Liver (tissue), 9 donors: ENCODE measurements around the gene VGLL3. TPM values are rescaled to one million over a fixed set of nuclear protein-coding genes. Genes with fewer than 3 reads are reported as not detected.
"Not testable (repeated sequence)": the region's sequence is repeated elsewhere in the genome, so short reads cannot be mapped to it uniquely, and the experiment has no call there.

Experiments
- DNase-seq: peaks from one replicate; pipeline ENCODE4 v3.0.0-alpha.2; 2017; ENCODE audit warnings: low spot score
- H3K27ac ChIP-seq, 2 donors: one replicate each; pipeline ENCODE4 v1.7.0; 2013; ENCODE audit warnings: inconsistent platforms in 2 of 2, low read length in 2 of 2, control low read depth in 1 of 2, low read depth in 1 of 2, mild to moderate bottlenecking in 1 of 2
- H3K27me3 ChIP-seq, 4 donors: one replicate each; pipeline versions ENCODE4 v1.6.1 to v1.7.0; 2013; ENCODE audit warnings: low read length in 3 of 4, inconsistent platforms in 1 of 4, mild to moderate bottlenecking in 1 of 4, moderate library complexity in 1 of 4; ENCODE audit not compliant: control insufficient read depth in 4 of 4, insufficient read depth in 4 of 4
- H3K36me3 ChIP-seq, 4 donors: one replicate each; pipeline versions ENCODE4 v1.6.1 to v1.7.0; 2013; ENCODE audit warnings: low read length in 3 of 4, mild to moderate bottlenecking in 3 of 4, low read depth in 1 of 4, moderate library complexity in 1 of 4; ENCODE audit not compliant: control insufficient read depth in 4 of 4, insufficient read depth in 3 of 4
- H3K4me1 ChIP-seq, 4 donors: one replicate each; pipeline versions ENCODE4 v1.6.1 to v1.7.0; 2013; ENCODE audit warnings: low read length in 3 of 4, mild to moderate bottlenecking in 3 of 4, moderate library complexity in 1 of 4; ENCODE audit not compliant: control insufficient read depth in 4 of 4, insufficient read depth in 4 of 4
- H3K4me3 ChIP-seq, 3 donors: one replicate each; pipeline versions ENCODE4 v1.6.1 to v1.7.0; 2013; ENCODE audit warnings: low read length in 3 of 3, control low read depth in 1 of 3, low read depth in 1 of 3, mild to moderate bottlenecking in 1 of 3
- H3K9ac ChIP-seq, 2 donors: one replicate each; pipeline ENCODE4 v1.7.0; 2013; ENCODE audit warnings: low read length in 2 of 2, mild to moderate bottlenecking in 2 of 2, moderate library complexity in 2 of 2, control low read depth in 1 of 2, low read depth in 1 of 2
- H3K9me3 ChIP-seq, 4 donors: one replicate each; pipeline versions ENCODE4 v1.6.1 to v1.7.0; 2013; ENCODE audit warnings: low read length in 3 of 4; ENCODE audit not compliant: control insufficient read depth in 4 of 4
- EGR1 ChIP-seq, 2 donors: IDR thresholded peaks; 2 replicates each; pipeline ENCODE4 v1.6.1; 2016 to 2018; ENCODE audit warnings: antibody characterized with exemption in 2 of 2, low read depth in 2 of 2
- FOXA1 ChIP-seq: IDR thresholded peaks from 2 replicates; pipeline ENCODE4 v1.6.1; 2016; ENCODE audit warnings: antibody characterized with exemption
- FOXA2 ChIP-seq: IDR thresholded peaks from 2 replicates; pipeline ENCODE4 v1.6.1; 2016; ENCODE audit warnings: antibody characterized with exemption
- GABPA ChIP-seq, 2 donors: IDR thresholded peaks in 1 of 2; conservative IDR thresholded peaks in 1 of 2; 2 replicates each; pipeline ENCODE4 v1.6.1; 2016; ENCODE audit warnings: antibody characterized with exemption in 2 of 2, mild to moderate bottlenecking in 1 of 2, moderate library complexity in 1 of 2
- HNF4A ChIP-seq, 2 donors: conservative IDR thresholded peaks; 2 replicates each; pipeline ENCODE4 v1.6.1; 2016; ENCODE audit warnings: antibody characterized with exemption in 2 of 2, mild to moderate bottlenecking in 2 of 2
- HNF4G ChIP-seq: IDR thresholded peaks from 2 replicates; pipeline ENCODE4 v1.6.1; 2016; ENCODE audit warnings: antibody characterized with exemption
- JUND ChIP-seq, 2 donors: IDR thresholded peaks; 2 replicates each; pipeline ENCODE4 v1.6.1; 2016; ENCODE audit warnings: antibody characterized with exemption in 2 of 2
- NR2F2 ChIP-seq: IDR thresholded peaks from 2 replicates; pipeline ENCODE4 v1.6.1; 2016; ENCODE audit warnings: antibody characterized with exemption
- RAD21 ChIP-seq, 2 donors: IDR thresholded peaks; 2 replicates each; pipeline ENCODE4 v1.6.1; 2016; ENCODE audit warnings: antibody characterized with exemption in 2 of 2, mild to moderate bottlenecking in 2 of 2
- RXRA ChIP-seq, 2 donors: IDR thresholded peaks; 2 replicates each; pipeline ENCODE4 v1.6.1; 2017 to 2018; ENCODE audit warnings: antibody characterized with exemption in 2 of 2, mild to moderate bottlenecking in 1 of 2
- SP1 ChIP-seq: IDR thresholded peaks from 2 replicates; pipeline ENCODE4 v1.6.1; 2018; ENCODE audit warnings: antibody characterized with exemption, mild to moderate bottlenecking
- TAF1 ChIP-seq: conservative IDR thresholded peaks from 2 replicates; pipeline ENCODE4 v1.6.1; 2016; ENCODE audit warnings: antibody characterized with exemption, mild to moderate bottlenecking
- YY1 ChIP-seq: IDR thresholded peaks from 2 replicates; pipeline ENCODE4 v1.6.1; 2016; ENCODE audit warnings: antibody characterized with exemption, mild to moderate bottlenecking
- WGBS: extraction: QIAGEN DNeasy Blood & Tissue Kit; methylation state at CpG from one replicate; pipeline ENCODE4 v1.1.7; 2013; 5-methylcytosine and 5-hydroxymethylcytosine counted together
- polyA plus RNA-seq, 2 donors: library from polyadenylated mRNA; stranded (reverse) in 1 of 2; unstranded in 1 of 2; fragments of 200-250 nt in 1 of 2; fragments of >200 nt in 1 of 2; fragmentation: Nextera tagmentation in 1 of 2; extraction: Ambion mirVana in 1 of 2; gene quantifications; one replicate each; pipeline versions ENCODE4 v1.2.1 to v1.2.3, GENCODE V29; 2013 to 2015
- total RNA-seq, 2 donors: library from RNA; depleted of rRNA; stranded (reverse); fragments of >200 nt; gene quantifications; one replicate each; pipeline ENCODE4 v1.2.3, GENCODE V29; 2014
- TF ChIP-seq, protein P1 (sequence below): IDR thresholded peaks from 2 replicates; pipeline ENCODE4 v1.6.1; 2016; ENCODE audit warnings: antibody characterized with exemption
- TF ChIP-seq, protein P2 (sequence below): IDR thresholded peaks from 2 replicates; pipeline ENCODE4 v1.6.1; 2016; ENCODE audit warnings: antibody characterized with exemption, mild to moderate bottlenecking
- TF ChIP-seq, protein P3 (sequence below): IDR thresholded peaks from 2 replicates; pipeline ENCODE4 v1.6.1; 2016; ENCODE audit warnings: antibody characterized with exemption
- TF ChIP-seq, protein P4 (sequence below): fragments of 150-350 bp; IDR thresholded peaks from 2 replicates; pipeline ENCODE4 v1.5.1; 2017; ENCODE audit warnings: improper control_type of control experiment, low read depth, low read length; ENCODE audit not compliant: missing input control
- donor health status: healthy.
- donor health status: healthy.
- donor health status: healthy.
- donor health status: healthy.
- donor health status: healthy.

The VGLL3 gene
- total and polyA plus RNA-seq, 4 donors: 0.08 to 1.3 (median 0.63) TPM

DNA sequence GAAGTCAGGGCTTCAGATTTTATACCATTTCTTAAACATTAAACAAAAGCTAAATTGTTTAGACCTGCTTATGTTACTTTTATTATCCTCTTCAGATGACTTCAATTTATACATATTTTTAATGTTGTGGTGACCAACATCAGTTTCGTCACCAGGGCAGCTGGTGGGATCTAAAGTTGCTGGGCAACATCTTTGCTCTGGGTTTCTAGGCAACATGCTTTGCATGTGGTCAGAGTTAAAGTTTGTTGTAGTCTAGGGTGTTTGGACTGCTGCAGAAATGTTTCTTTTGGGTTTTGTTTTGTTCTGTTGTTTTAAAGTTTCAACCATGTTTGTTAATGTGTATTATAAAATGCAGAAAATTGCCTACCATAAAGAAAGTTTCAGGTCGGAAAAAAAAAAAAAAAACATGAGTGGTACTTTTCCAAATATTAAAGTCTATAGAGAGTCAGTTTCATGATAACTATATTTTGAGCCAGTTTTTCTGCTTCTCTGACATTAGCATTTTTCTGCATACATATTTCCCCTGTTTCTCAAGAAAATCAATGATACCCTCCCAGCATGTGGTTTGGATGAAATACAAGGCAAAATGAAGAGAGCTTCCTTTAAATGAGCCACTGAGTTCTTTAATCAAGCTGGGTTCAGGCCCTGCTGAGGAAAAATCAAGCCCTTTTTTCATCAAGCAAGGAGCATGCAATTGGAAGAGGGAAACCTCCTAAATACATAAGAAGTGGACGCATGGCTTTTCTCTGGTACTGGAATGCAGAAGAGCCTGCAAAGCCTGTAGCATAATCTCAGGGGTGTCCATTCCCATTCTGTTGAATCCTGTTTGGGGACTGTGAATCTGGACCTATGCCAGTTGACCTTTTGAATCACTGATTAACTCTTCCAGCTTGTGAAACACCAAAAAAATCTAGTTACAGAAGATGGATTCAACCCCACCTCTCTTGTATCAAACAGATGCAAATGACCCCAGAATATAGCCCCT, 35.0 kb upstream of the VGLL3 start:
- Histone ChIP-seq H3K36me3 (no peaks in the 10 kb centered on the region), H3K27me3 (no peaks in the 10 kb centered on the region), H3K9me3 (no peaks in the 10 kb centered on the region), H3K27ac (no peak overlapping the region), H3K4me3 (no peak overlapping the region), H3K9ac (no peak overlapping the region), H3K4me1 (peaks cover 0 to 2% (median 0%) of the 10 kb centered on the region in 4 donors)
- TF ChIP-seq TAF1 (no peak), EGR1 (IDR thresholded peaks at IDR 0.05; ENCODE audit: low read depth in 2 of 2) (no peak), HNF4A (conservative IDR thresholded peaks at IDR 0.05) (no peak), FOXA2 (no peak), RAD21 (IDR thresholded peaks at IDR 0.05) (no peak), YY1 (no peak), SP1 (no peak), RXRA (IDR thresholded peaks at IDR 0.05) (no peak), GABPA (IDR thresholded peaks at IDR 0.05 in 1 of 2, conservative IDR thresholded peaks at IDR 0.05 in 1 of 2) (no peak), NR2F2 (no peak), JUND (IDR thresholded peaks at IDR 0.05) (no peak), HNF4G (no peak)
- TF ChIP-seq, protein P1, sequence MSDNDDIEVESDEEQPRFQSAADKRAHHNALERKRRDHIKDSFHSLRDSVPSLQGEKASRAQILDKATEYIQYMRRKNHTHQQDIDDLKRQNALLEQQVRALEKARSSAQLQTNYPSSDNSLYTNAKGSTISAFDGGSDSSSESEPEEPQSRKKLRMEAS: no peak
- TF ChIP-seq, protein P2, sequence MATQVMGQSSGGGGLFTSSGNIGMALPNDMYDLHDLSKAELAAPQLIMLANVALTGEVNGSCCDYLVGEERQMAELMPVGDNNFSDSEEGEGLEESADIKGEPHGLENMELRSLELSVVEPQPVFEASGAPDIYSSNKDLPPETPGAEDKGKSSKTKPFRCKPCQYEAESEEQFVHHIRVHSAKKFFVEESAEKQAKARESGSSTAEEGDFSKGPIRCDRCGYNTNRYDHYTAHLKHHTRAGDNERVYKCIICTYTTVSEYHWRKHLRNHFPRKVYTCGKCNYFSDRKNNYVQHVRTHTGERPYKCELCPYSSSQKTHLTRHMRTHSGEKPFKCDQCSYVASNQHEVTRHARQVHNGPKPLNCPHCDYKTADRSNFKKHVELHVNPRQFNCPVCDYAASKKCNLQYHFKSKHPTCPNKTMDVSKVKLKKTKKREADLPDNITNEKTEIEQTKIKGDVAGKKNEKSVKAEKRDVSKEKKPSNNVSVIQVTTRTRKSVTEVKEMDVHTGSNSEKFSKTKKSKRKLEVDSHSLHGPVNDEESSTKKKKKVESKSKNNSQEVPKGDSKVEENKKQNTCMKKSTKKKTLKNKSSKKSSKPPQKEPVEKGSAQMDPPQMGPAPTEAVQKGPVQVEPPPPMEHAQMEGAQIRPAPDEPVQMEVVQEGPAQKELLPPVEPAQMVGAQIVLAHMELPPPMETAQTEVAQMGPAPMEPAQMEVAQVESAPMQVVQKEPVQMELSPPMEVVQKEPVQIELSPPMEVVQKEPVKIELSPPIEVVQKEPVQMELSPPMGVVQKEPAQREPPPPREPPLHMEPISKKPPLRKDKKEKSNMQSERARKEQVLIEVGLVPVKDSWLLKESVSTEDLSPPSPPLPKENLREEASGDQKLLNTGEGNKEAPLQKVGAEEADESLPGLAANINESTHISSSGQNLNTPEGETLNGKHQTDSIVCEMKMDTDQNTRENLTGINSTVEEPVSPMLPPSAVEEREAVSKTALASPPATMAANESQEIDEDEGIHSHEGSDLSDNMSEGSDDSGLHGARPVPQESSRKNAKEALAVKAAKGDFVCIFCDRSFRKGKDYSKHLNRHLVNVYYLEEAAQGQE: no peak
- TF ChIP-seq, protein P3, sequence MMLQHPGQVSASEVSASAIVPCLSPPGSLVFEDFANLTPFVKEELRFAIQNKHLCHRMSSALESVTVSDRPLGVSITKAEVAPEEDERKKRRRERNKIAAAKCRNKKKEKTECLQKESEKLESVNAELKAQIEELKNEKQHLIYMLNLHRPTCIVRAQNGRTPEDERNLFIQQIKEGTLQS: no peak
- 71% methylated on average over 3 of the region's 3 CpGs for WGBS
- no peak for DNase-seq

DNA sequence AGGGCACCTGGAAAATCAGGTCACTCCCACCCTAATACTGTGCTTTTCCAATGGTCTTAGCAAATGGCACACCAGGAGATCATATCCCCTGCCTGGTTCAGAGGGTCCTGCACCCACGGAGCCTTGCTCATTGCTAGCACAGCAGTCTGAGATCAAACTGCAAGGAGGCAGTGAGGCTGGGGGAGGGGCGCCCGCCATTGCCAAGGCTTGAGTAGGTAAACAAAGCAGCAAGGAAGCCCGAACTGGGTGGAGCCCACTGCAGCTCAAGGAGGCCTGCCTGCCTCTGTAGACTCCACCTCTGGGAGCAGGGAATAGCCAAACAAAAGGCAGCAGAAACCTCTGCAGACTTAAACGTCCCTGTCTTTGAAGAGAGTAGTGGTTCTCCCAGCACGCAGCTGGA, 26.4 kb upstream of the VGLL3 start:
- H3K36me3 ChIP-seq, H3K9ac ChIP-seq, H3K9me3 ChIP-seq, H3K27me3 ChIP-seq, H3K27ac ChIP-seq, H3K4me1 ChIP-seq, DNase-seq, H3K4me3 ChIP-seq: not testable (repeated sequence)
- 79% methylated on average over 6 of the region's 6 CpGs for WGBS

DNA sequence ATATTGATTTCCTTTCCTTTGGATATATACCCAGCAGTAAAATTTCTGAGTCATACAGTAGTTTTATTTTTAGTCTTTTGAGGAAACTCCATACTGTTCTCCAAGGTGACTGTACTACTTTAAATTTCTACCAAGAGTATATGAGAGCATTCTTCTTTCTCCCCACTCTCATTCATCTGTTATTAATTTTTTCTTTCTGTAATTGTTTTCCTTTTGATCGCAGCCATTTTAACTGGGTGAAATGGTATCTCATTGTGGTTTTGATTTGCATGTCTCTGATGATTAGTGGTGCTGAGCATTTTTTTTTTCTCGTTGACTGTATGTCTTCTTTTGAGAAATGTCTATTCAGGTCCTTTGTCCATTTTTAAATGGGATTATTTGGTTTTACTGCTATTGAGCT, 18.3 kb upstream of the VGLL3 start:
- H3K27me3 ChIP-seq: peaks cover 0 to 3% (median 0%) of the 10 kb centered on the region in 4 donors
- H3K9me3 ChIP-seq: no peaks in the 10 kb centered on the region
- no peaks in the 10 kb centered on the region for H3K36me3 ChIP-seq
- H3K9ac ChIP-seq: no peak overlapping the region
- 43% methylated on average over 2 of the region's 2 CpGs for WGBS
- no peak overlapping the region for H3K27ac ChIP-seq
- TF ChIP-seq, protein P4, sequence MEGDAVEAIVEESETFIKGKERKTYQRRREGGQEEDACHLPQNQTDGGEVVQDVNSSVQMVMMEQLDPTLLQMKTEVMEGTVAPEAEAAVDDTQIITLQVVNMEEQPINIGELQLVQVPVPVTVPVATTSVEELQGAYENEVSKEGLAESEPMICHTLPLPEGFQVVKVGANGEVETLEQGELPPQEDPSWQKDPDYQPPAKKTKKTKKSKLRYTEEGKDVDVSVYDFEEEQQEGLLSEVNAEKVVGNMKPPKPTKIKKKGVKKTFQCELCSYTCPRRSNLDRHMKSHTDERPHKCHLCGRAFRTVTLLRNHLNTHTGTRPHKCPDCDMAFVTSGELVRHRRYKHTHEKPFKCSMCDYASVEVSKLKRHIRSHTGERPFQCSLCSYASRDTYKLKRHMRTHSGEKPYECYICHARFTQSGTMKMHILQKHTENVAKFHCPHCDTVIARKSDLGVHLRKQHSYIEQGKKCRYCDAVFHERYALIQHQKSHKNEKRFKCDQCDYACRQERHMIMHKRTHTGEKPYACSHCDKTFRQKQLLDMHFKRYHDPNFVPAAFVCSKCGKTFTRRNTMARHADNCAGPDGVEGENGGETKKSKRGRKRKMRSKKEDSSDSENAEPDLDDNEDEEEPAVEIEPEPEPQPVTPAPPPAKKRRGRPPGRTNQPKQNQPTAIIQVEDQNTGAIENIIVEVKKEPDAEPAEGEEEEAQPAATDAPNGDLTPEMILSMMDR: no peak
- TF ChIP-seq RAD21 (IDR thresholded peaks at IDR 0.05): no peak
- no peak for TF ChIP-seq RXRA (IDR thresholded peaks at IDR 0.05)
- TF ChIP-seq GABPA (IDR thresholded peaks at IDR 0.05 in 1 of 2, conservative IDR thresholded peaks at IDR 0.05 in 1 of 2): no peak
- no peak for TF ChIP-seq FOXA1
- TF ChIP-seq NR2F2: no peak
- TF ChIP-seq HNF4A (conservative IDR thresholded peaks at IDR 0.05): no peak
- TF ChIP-seq, protein P1: no peak
- TF ChIP-seq TAF1: no peak
- TF ChIP-seq FOXA2: no peak
- DNase-seq: no peak
- no peaks in the 10 kb centered on the region for H3K4me1 ChIP-seq
- H3K4me3 ChIP-seq: no peak overlapping the region
